Heart right ventricle (tissue), 16 donors: ENCODE data around the gene ANKRD10. TPM values are rescaled to one million over a fixed set of nuclear protein-coding genes. Genes with fewer than 3 reads are reported as not detected.
"Not testable (repeated sequence)": the region's sequence is repeated elsewhere in the genome, so short reads cannot be mapped to it uniquely, and the experiment has no call there.

Experiments
- ATAC-seq, 8 donors: fragments of 200-7000 bp; cut with Tn5 transposase; one replicate each; pipeline ENCODE4 v1.9.1; 2020; ENCODE audit warnings: mild to moderate bottlenecking in 8 of 8, moderate library complexity in 8 of 8, moderate number of reproducible peaks in 1 of 8
- DNase-seq, 2 donors: peaks; one replicate each; pipeline ENCODE4 v3.0.0-alpha.2; 2020
- H3K27ac ChIP-seq, 10 donors: fragments of 200-600 bp; sonication (generic) in 2 of 10; one replicate each; pipeline versions ENCODE4 v1.5.0 to v1.8.0; 2020 to 2022; ENCODE audit warnings: mild to moderate bottlenecking in 3 of 10
- H3K27me3 ChIP-seq, 7 donors: fragments of 200-600 bp; one replicate each; pipeline ENCODE4 v1.8.0; 2021 to 2022; ENCODE audit warnings: mild to moderate bottlenecking in 2 of 7
- H3K36me3 ChIP-seq, 9 donors: fragments of 200-600 bp; sonication (generic) in 1 of 9; one replicate each; pipeline versions ENCODE4 v1.5.0 to v1.8.0; 2020 to 2022; ENCODE audit warnings: mild to moderate bottlenecking in 2 of 9
- H3K4me1 ChIP-seq, 9 donors: fragments of 200-600 bp; sonication (generic) in 1 of 9; one replicate each; pipeline versions ENCODE4 v1.5.0 to v1.8.0; 2020 to 2022; ENCODE audit warnings: mild to moderate bottlenecking in 4 of 9
- H3K4me3 ChIP-seq, 10 donors: fragments of 200-600 bp; sonication (generic) in 2 of 10; one replicate each; pipeline versions ENCODE4 v1.5.0 to v1.8.0; 2020 to 2022; ENCODE audit warnings: mild to moderate bottlenecking in 7 of 10, moderate library complexity in 2 of 10
- H3K9me3 ChIP-seq, 11 donors: fragments of 200-600 bp in 10 of 11; sonication (generic) in 2 of 11; one replicate each; pipeline versions ENCODE4 v1.5.0 to v1.8.0; 2013 to 2022; ENCODE audit warnings: mild to moderate bottlenecking in 2 of 11, control low read depth in 1 of 11, moderate library complexity in 1 of 11
- WGBS, 2 donors: extraction: QIAGEN DNeasy Blood & Tissue Kit; methylation state at CpG; one replicate each; pipeline ENCODE4 v1.1.7; 2013; ENCODE audit warnings: inconsistent platforms in 1 of 2; 5-methylcytosine and 5-hydroxymethylcytosine counted together
- intact Hi-C, 10 donors: fragments of 100-400 bp; cut with DNase I; formaldehyde crosslinking; loops; one replicate each; pipeline versions ENCODE4 v1.11.1 to v1.14.2; 2022
- polyA plus RNA-seq, 2 donors: library from polyadenylated mRNA; stranded (reverse); fragments of 200-250 nt; gene quantifications; one replicate each; pipeline ENCODE4 v1.2.3, GENCODE V29; 2013
- total RNA-seq, 10 donors: library from RNA; stranded (reverse); fragmentation: NEBNext Ultra II Directional in 3 of 10; extraction: Animal tissue kit (Norgen Biotek cat#: 25700) in 3 of 10; gene quantifications; one replicate each; pipeline versions ENCODE4 v1.2.1 to v1.2.4, GENCODE V29; 2021 to 2023
- TF ChIP-seq, protein P1 (sequence below), 9 donors: fragments of 200-600 bp; sonication (generic) in 2 of 9; IDR thresholded peaks; one replicate each; pipeline versions ENCODE4 v1.5.0 to v1.8.0; 2021 to 2022; ENCODE audit warnings: antibody characterized with exemption in 9 of 9, mild to moderate bottlenecking in 5 of 9, moderate library complexity in 1 of 9
- donor health status: Arrhythmogenic right ventricular cardiomyopathy.
- donor health status: ischemic (EF 13 %, LVEDD 7.1; RV severe dilation, severe dysfunction).
- donor health status: healthy with polysubstance abuse.
- donor health status: DM: no; HTN: yes; CAD: no.
- donor health status: DM: no; HTN: no; CAD: no.
- donor health status: ischemic (EF 25% LVEDD 6.9; RV normal size, moderate dysfunction).
- donor health status: ischemic (EF 25% LVEDD 5.7; RV mildly dilated, moderate dysfunction).
- donor health status: healthy.
- donor health status: DM: yes; HTN: yes; CAD: no.
- donor health status: Ischemic cardiomyopathy.
- donor health status: ischemic (EF 35%, LVEDD 5.7; RV mildly dilated, moderate dysfunction).
- donor health status: nonischemic (EF 11% LVEDD 7.7; RV severe dilation, severe dysfunction).
- donor health status: DM: yes; HTN: yes; CAD: no.
- donor health status: PGD.
- donor health status: ischemic (EF 29% LVEDD 5.4; RV normal size, mild dysfunction).
- donor health status: nonischemic (EF 23%, LVEDD 6.1; RV moderate dilation, normal function).

ANKRD10 gene
- total and polyA plus RNA-seq, 12 donors, result 32.4 to 127 (median 49.0) TPM

DNA sequence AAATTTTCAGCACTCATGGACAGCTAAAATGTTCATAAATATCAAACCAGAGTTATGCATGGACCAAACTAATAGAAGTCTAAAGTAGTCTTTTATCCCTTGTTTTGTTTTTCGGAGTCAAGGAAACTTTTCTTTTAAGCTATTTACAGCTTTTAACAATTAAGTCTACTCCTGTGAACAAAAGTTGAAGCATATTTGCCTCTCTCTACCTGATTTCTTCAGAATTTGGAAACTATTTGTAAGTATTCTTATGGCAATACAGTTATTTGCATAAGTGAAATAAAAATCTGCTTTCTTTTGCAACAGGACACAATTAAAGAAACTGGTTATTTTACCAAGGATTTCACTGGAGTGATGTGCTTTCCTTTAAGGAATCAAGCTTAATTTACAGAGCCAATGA, 47.1 kb upstream of the ANKRD10 start:
- DNase-seq (no peak), ATAC-seq (no peak)
- TF ChIP-seq, protein P1, sequence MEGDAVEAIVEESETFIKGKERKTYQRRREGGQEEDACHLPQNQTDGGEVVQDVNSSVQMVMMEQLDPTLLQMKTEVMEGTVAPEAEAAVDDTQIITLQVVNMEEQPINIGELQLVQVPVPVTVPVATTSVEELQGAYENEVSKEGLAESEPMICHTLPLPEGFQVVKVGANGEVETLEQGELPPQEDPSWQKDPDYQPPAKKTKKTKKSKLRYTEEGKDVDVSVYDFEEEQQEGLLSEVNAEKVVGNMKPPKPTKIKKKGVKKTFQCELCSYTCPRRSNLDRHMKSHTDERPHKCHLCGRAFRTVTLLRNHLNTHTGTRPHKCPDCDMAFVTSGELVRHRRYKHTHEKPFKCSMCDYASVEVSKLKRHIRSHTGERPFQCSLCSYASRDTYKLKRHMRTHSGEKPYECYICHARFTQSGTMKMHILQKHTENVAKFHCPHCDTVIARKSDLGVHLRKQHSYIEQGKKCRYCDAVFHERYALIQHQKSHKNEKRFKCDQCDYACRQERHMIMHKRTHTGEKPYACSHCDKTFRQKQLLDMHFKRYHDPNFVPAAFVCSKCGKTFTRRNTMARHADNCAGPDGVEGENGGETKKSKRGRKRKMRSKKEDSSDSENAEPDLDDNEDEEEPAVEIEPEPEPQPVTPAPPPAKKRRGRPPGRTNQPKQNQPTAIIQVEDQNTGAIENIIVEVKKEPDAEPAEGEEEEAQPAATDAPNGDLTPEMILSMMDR (IDR thresholded peaks at IDR 0.05), result no peak
- Histone ChIP-seq H3K4me3 (no peak overlapping the region), H3K27ac (no peak overlapping the region), H3K9me3 (peaks cover 0 to 48% (median 17%) of the 10 kb centered on the region in 11 donors), H3K27me3 (no peaks in the 10 kb centered on the region), H3K4me1 (peaks cover 0 to 11% (median 0%) of the 10 kb centered on the region in 9 donors), H3K36me3 (no peaks in the 10 kb centered on the region)
- intact Hi-C loops, result no loop called here
- 97% methylated on average over 1 of the region's 1 CpG for WGBS, 2 donors

DNA sequence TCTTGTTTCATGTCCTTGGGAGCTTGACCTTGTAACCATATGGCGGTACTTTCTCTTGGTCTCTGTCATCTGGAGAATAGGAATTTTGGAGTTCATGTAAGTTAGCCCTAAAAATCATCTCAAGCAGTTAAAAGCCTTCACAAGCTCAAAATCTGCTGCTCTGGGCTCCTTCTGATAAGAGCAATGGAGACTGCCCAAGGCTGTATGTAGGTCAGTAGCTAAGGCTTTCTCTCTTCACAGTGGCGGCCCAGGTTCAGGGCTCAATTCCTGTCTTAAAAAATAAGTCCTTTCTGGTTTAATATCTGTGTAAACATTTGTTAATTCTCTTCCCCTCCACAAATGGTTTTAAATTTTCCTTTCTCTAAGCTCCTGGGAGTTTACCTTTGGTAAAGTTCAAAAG, 45.3 kb upstream of the ANKRD10 start:
- no peak overlapping the region for H3K4me3 ChIP-seq
- peak overlapping the region in 1 of 10 donors; percentile 11 for H3K27ac ChIP-seq
- peaks cover 0 to 31% (median 5%) of the 10 kb centered on the region in 11 donors for H3K9me3 ChIP-seq
- TF ChIP-seq, protein P1 (IDR thresholded peaks at IDR 0.05), result no peak
- H3K36me3 ChIP-seq, result no peaks in the 10 kb centered on the region
- H3K4me1 ChIP-seq, result peaks cover 0 to 12% (median 0%) of the 10 kb centered on the region in 9 donors
- intact Hi-C loops, result no loop called here
- DNase-seq, result no peak
- H3K27me3 ChIP-seq, result no peaks in the 10 kb centered on the region
- 75 to 81% methylated on average over 2 of the region's 2 CpGs for WGBS, 2 donors
- no peak for ATAC-seq

DNA sequence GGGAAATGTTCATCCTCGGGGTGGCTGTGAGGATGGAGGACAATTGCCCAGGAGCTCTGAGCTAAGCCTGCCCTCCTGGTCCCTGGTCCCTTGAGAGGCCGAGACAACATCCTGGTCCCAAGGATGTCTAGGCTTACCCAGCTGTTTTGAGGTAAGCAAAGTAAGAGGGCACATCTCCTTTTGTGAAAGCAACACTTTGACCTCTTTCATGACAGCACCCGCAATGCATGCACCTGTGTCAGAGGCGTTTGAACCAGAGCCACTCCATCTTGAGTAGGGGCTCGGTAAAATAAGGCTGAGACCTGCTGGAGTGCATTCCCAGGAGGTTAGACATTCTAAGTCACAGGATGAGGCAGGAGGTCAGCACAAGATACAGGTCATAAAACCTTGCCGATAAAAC, 43.1 kb upstream of the ANKRD10 start:
- H3K27me3 ChIP-seq, result no peaks in the 10 kb centered on the region
- peaks cover 0 to 16% (median 0%) of the 10 kb centered on the region in 9 donors for H3K4me1 ChIP-seq
- DNase-seq, result no peak
- TF ChIP-seq, protein P1 (IDR thresholded peaks at IDR 0.05), result no peak
- ATAC-seq, result no peak
- no peak overlapping the region for H3K27ac ChIP-seq
- no peak overlapping the region for H3K4me3 ChIP-seq
- WGBS, 2 donors, result 94 to 96% methylated on average over 6 of the region's 6 CpGs
- no peaks in the 10 kb centered on the region for H3K36me3 ChIP-seq
- peaks cover 0 to 19% (median 5%) of the 10 kb centered on the region in 11 donors for H3K9me3 ChIP-seq
- intact Hi-C loops, result no loop called here

DNA sequence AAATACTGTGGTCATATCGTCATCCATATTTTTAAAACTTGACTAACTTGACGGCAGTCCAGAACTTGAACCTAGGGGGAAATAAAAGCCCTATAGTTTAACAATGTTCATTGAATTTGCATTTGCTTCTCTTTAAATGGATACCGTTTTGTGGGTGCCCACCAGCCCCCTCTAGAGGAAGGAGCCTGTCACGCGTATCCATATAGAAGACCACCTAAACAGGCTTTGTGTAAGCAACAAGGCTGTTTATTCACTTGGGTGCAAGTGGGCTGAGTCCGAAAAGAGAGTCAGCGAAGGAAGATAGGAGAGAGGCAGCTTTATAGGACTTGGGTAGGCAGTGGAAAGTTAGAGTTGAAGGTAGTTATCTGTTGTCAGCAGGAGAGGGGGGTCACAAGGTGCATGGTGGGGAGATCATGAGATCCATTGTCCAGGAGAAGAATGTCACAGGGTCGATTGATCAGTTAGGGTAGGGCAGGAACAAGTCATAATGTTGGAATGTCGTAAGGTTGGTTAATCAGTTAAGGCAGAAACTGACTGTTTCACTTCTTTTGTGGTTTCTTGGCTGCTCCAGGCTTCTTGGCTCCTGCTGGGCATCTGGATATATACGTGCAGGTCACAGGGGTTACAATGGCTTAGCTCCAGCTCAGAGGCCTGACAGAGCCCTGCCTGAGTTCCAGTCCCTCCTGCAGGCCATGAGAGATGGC, 42.5 kb upstream of the ANKRD10 start:
- Histone ChIP-seq H3K9me3 (peaks cover 0 to 16% (median 5%) of the 10 kb centered on the region in 11 donors), H3K4me1 (peaks cover 0 to 16% (median 0%) of the 10 kb centered on the region in 9 donors), H3K4me3 (no peak overlapping the region), H3K27me3 (no peaks in the 10 kb centered on the region), H3K36me3 (no peaks in the 10 kb centered on the region), H3K27ac (no peak overlapping the region)
- TF ChIP-seq, protein P1 (IDR thresholded peaks at IDR 0.05), result peak in 2 of 9 donors; percentile 14 to 18
- DNase-seq (no peak), ATAC-seq (no peak)
- intact Hi-C loops, result no loop called here
- WGBS, 2 donors, result 75 to 78% methylated on average over 10 of the region's 10 CpGs

DNA sequence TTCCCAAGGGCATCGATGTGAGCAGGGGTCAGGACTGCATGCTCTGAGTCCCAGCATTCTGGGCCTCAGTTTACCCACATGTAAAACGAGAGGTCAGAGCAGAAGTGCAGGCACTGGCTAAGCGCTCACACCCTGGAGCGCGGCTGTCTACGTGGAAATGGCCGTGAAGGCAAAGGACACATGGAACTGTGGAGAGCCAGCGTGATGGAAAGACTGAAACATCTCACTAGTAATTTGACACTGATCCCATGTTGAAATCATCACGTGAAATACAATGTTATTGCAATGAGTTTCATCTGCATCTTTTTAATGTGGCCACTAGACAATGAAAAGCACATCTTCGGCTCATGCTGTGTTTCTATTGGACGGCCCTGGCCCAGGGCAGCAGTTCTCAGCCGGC, 41.3 kb upstream of the ANKRD10 start:
- H3K4me1 ChIP-seq, result peaks cover 0 to 16% (median 0%) of the 10 kb centered on the region in 9 donors
- intact Hi-C loops, DNase-seq, H3K27ac ChIP-seq, H3K4me3 ChIP-seq, ATAC-seq, H3K36me3 ChIP-seq, H3K27me3 ChIP-seq, H3K9me3 ChIP-seq: not testable (repeated sequence)
- 89 to 95% methylated on average over 10 to 11 of the region's 12 CpGs for WGBS, 2 donors

DNA sequence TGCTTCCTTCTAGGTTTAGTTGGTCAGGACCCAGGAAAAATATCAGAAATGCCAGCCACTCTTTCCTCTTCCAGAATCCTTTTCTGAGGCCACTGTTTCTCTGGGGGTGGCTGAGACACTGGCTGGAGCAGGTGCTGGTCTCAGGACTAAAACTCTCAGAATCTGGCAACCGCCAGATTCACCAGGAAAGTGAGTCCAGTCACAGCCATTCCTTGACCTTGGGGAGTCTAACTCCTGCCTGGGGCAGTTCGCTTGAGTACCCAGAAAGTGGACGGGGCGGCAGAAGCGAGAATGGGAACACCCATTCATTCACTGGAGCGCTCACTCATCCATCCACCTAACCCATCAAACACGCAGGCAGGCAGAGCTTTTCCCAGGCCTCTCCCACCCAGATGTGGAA, 40.7 kb upstream of the ANKRD10 start:
- H3K27ac ChIP-seq, H3K27me3 ChIP-seq, DNase-seq, H3K9me3 ChIP-seq, H3K4me3 ChIP-seq, ATAC-seq, H3K36me3 ChIP-seq, intact Hi-C loops: not testable (repeated sequence)
- H3K4me1 ChIP-seq, result peaks cover 0 to 16% (median 0%) of the 10 kb centered on the region in 9 donors
- 82 to 84% methylated on average over 7 of the region's 7 CpGs for WGBS, 2 donors

DNA sequence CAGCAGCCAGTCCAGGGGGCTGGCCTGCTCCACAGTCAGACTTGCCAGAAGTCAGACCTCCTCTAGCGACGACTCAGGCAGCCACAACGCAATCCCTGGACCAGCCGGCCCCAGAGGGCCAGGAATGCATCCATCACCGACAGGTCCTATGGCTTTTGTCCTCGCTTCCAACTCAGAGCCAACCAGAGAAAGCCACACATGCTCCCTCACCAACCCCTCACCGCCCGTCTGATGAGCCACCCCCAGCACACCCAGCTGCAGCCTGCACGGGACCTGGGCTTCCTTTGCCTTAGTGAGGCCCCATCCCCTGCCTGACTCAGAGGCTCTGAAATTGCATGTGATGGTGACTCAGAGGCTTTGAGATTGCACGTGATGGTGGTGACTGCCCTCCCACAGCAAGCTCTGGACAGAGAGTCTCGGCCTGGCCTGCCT, 40.2 kb upstream of the ANKRD10 start:
- intact Hi-C loops, H3K36me3 ChIP-seq, H3K4me3 ChIP-seq, DNase-seq, H3K9me3 ChIP-seq, H3K27me3 ChIP-seq: not testable (repeated sequence)
- 56 to 65% methylated on average over 11 of the region's 11 CpGs for WGBS, 2 donors
- peak in 7 of 8 donors; percentile 51 to 88 (median 78) for ATAC-seq
- Histone ChIP-seq H3K27ac (peak overlapping the region in 1 of 10 donors; percentile 47), H3K4me1 (peaks cover 0 to 13% (median 0%) of the 10 kb centered on the region in 9 donors)
